GM23338 (cell line): Measurements from ENCODE around the gene TLCD4. TPM values are rescaled to one million over a fixed set of nuclear protein-coding genes. Genes with fewer than 3 reads are reported as not detected.

Source experiments
- ATAC-seq: fragments of 200-7000 bp; cut with Tn5 transposase; 3 replicates; pipeline ENCODE4 v1.9.1; 2020
- DNase-seq: peaks from one replicate; pipeline ENCODE4 v3.0.0-alpha.2; 2015; ENCODE audit warnings: low spot score
- H2AFZ ChIP-seq: fragments of 200-600 bp; sonication (generic); 2 replicates; pipeline ENCODE4 v1.8.0; 2016; ENCODE audit warnings: antibody characterized with exemption, mild to moderate bottlenecking, moderate library complexity
- H3F3A ChIP-seq: fragments of 200-600 bp; sonication (generic); replicated peaks from 2 replicates; pipeline ENCODE4 v1.8.0; 2017; ENCODE audit warnings: antibody characterized with exemption, mixed run types, low read depth
- H3K27ac ChIP-seq: fragments of 200-600 bp; sonication (generic); 2 replicates; pipeline ENCODE4 v1.6.1; 2016; ENCODE audit warnings: low read depth
- H3K27me3 ChIP-seq: fragments of 200-600 bp; sonication (generic); 2 replicates; pipeline ENCODE4 v1.8.0; 2016; ENCODE audit warnings: mild to moderate bottlenecking, mixed run types, moderate library complexity; ENCODE audit not compliant: insufficient read depth
- H3K36me3 ChIP-seq: fragments of 200-600 bp; sonication (generic); 2 replicates; pipeline ENCODE4 v1.8.0; 2016; ENCODE audit warnings: mild to moderate bottlenecking; ENCODE audit not compliant: insufficient read depth
- H3K4me1 ChIP-seq: fragments of 200-600 bp; sonication (generic); 2 replicates; pipeline ENCODE4 v1.8.0; 2016; ENCODE audit warnings: mild to moderate bottlenecking, moderate library complexity; ENCODE audit not compliant: insufficient read depth
- H3K4me2 ChIP-seq: fragments of 200-600 bp; sonication (generic); 2 replicates; pipeline ENCODE4 v1.7.1; 2017; ENCODE audit warnings: mixed run types
- H3K4me3 ChIP-seq: fragments of 200-600 bp; sonication (generic); 2 replicates; pipeline ENCODE4 v1.6.1; 2016; ENCODE audit warnings: mixed run types
- H3K79me2 ChIP-seq: fragments of 200-600 bp; sonication (generic); replicated peaks from 2 replicates; pipeline ENCODE4 v1.8.0; 2017; ENCODE audit warnings: mild to moderate bottlenecking; ENCODE audit not compliant: insufficient read depth
- H3K9me2 ChIP-seq: fragments of 200-600 bp; sonication (generic); 2 replicates; pipeline ENCODE4 v1.8.0; 2017; ENCODE audit not compliant: insufficient read depth
- H4K20me1 ChIP-seq: fragments of 200-600 bp; sonication (generic); replicated peaks from 2 replicates; pipeline ENCODE4 v1.8.0; 2017; ENCODE audit warnings: mild to moderate bottlenecking; ENCODE audit not compliant: insufficient read depth
- H3K27ac Mint-ChIP-seq: 2 replicates; pipeline ENCODE4 v1.8.0; 2020; ENCODE audit warnings: inconsistent platforms, mild to moderate bottlenecking, moderate library complexity, mixed read lengths
- H3K27me3 Mint-ChIP-seq: 3 replicates; pipeline ENCODE4 v1.8.0; 2022; ENCODE audit warnings: low read depth, mild to moderate bottlenecking, moderate library complexity, mixed read lengths, inconsistent platforms; ENCODE audit not compliant: insufficient read depth, poor library complexity
- H3K36me3 Mint-ChIP-seq: 3 replicates; pipeline ENCODE4 v1.8.0; 2021; ENCODE audit warnings: low read depth, mild to moderate bottlenecking, inconsistent platforms, moderate library complexity, mixed read lengths
- H3K4me1 Mint-ChIP-seq: 3 replicates; pipeline ENCODE4 v1.8.0; 2020; ENCODE audit warnings: mild to moderate bottlenecking, inconsistent platforms, mixed read lengths
- H3K4me3 Mint-ChIP-seq: 3 replicates; pipeline ENCODE4 v1.8.0; 2021; ENCODE audit warnings: moderate library complexity, mild to moderate bottlenecking, inconsistent platforms, mixed read lengths
- H3K9me3 Mint-ChIP-seq: 3 replicates; pipeline ENCODE4 v1.8.0; 2020; ENCODE audit warnings: moderate library complexity, mild to moderate bottlenecking, inconsistent platforms, mixed read lengths
- CTCF ChIP-seq, 2 experiments: fragments of 200-600 bp in 1 of 2; sonication (generic) in 1 of 2; conservative IDR thresholded peaks; 2 replicates each; pipeline versions ENCODE4 v1.5.1 to v1.6.1; 2016 to 2017; ENCODE audit warnings: antibody characterized with exemption in 2 of 2, low read depth in 2 of 2, mild to moderate bottlenecking in 2 of 2, moderate library complexity in 1 of 2
- EZH2 ChIP-seq: fragments of 200-600 bp; sonication (generic); IDR thresholded peaks from one replicate; pipeline ENCODE4 v1.8.0; 2017; ENCODE audit warnings: antibody characterized with exemption, mild to moderate bottlenecking, low read depth; ENCODE audit not compliant: unreplicated experiment
- EZH2phosphoT487 ChIP-seq: fragments of 200-600 bp; sonication (generic); IDR thresholded peaks from one replicate; pipeline ENCODE4 v1.8.1; 2018; ENCODE audit warnings: antibody characterized with exemption; ENCODE audit not compliant: unreplicated experiment
- JUNB ChIP-seq: IDR thresholded peaks from one replicate; pipeline ENCODE4 v1.6.1; 2016; ENCODE audit warnings: antibody characterized with exemption; ENCODE audit not compliant: unreplicated experiment
- NANOG ChIP-seq: IDR thresholded peaks from 2 replicates; pipeline ENCODE4 v1.6.1; 2016; ENCODE audit warnings: antibody characterized with exemption, borderline replicate concordance
- POLR2AphosphoS5 ChIP-seq: IDR thresholded peaks from 2 replicates; pipeline ENCODE4 v1.6.1; 2016; ENCODE audit warnings: antibody characterized with exemption, low read depth
- STAT1 ChIP-seq: IDR thresholded peaks from one replicate; pipeline ENCODE4 v1.6.1; 2016; ENCODE audit warnings: antibody characterized with exemption; ENCODE audit not compliant: unreplicated experiment
- ZNF114 ChIP-seq: fragments of 250-450 bp; sonication (Bioruptor Pico); IDR thresholded peaks from 2 replicates; pipeline ENCODE4 v1.5.0; 2020; ENCODE audit warnings: mild to moderate bottlenecking, moderate library complexity
- ZNF331 ChIP-seq: fragments of 250-450 bp; sonication (Bioruptor Pico); IDR thresholded peaks from 2 replicates; pipeline ENCODE4 v1.5.0; 2020; ENCODE audit warnings: low read depth, mild to moderate bottlenecking, moderate library complexity
- polyA plus RNA-seq: library from polyadenylated mRNA; unstranded; fragments of >200 nt; fragmentation: Nextera tagmentation; extraction: Ambion mirVana; gene quantifications from 2 replicates; pipeline ENCODE4 v1.2.1, GENCODE V29; 2016
- total RNA-seq: library from RNA; depleted of rRNA; stranded (reverse); fragments of >200 nt; shearing (Covaris generic); gene quantifications from 2 replicates; pipeline ENCODE4 v1.2.3, GENCODE V29; 2014
- TF ChIP-seq, protein P1 (sequence below): IDR thresholded peaks from one replicate; pipeline ENCODE4 v1.6.1; 2018; ENCODE audit warnings: antibody characterized with exemption; ENCODE audit not compliant: unreplicated experiment
- TF ChIP-seq, protein P2 (sequence below): IDR thresholded peaks from 2 replicates; pipeline ENCODE4 v1.6.1; 2016; ENCODE audit warnings: antibody characterized with exemption

TLCD4 gene
- total and polyA plus RNA-seq, 2 experiments from 2014 or later, result 3.5 to 4.2 TPM

- no peak for TF ChIP-seq EZH2
- no peak for TF ChIP-seq ZNF331 (CRISPR knock-in tag)
- TF ChIP-seq, protein P1, sequence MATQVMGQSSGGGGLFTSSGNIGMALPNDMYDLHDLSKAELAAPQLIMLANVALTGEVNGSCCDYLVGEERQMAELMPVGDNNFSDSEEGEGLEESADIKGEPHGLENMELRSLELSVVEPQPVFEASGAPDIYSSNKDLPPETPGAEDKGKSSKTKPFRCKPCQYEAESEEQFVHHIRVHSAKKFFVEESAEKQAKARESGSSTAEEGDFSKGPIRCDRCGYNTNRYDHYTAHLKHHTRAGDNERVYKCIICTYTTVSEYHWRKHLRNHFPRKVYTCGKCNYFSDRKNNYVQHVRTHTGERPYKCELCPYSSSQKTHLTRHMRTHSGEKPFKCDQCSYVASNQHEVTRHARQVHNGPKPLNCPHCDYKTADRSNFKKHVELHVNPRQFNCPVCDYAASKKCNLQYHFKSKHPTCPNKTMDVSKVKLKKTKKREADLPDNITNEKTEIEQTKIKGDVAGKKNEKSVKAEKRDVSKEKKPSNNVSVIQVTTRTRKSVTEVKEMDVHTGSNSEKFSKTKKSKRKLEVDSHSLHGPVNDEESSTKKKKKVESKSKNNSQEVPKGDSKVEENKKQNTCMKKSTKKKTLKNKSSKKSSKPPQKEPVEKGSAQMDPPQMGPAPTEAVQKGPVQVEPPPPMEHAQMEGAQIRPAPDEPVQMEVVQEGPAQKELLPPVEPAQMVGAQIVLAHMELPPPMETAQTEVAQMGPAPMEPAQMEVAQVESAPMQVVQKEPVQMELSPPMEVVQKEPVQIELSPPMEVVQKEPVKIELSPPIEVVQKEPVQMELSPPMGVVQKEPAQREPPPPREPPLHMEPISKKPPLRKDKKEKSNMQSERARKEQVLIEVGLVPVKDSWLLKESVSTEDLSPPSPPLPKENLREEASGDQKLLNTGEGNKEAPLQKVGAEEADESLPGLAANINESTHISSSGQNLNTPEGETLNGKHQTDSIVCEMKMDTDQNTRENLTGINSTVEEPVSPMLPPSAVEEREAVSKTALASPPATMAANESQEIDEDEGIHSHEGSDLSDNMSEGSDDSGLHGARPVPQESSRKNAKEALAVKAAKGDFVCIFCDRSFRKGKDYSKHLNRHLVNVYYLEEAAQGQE, result no peak
Measured at GRCh38 chr1:95093296-95093695, 23.9 kb upstream of the TLCD4 start (continued).

GRCh38 chr1:95094923-95095322 is 22.2 kb upstream of the TLCD4 start:
- no peak for DNase-seq
- Histone ChIP-seq H3K79me2 (no peaks in the 10 kb centered on the region), H3K27ac (no peak overlapping the region), H3K4me1 (no peaks in the 10 kb centered on the region), H2AFZ (no peak overlapping the region), H3K36me3 (no peaks in the 10 kb centered on the region), H3K27me3 (no peaks in the 10 kb centered on the region), H3K4me2 (no peak overlapping the region), H4K20me1 (no peaks in the 10 kb centered on the region), H3K4me3 (no peak overlapping the region), H3F3A (no peaks in the 10 kb centered on the region), H3K9me2 (0 out of 2 replicates have a peak, but pooled peaks cover 3% of the 10 kb centered on the region)
- Mint-ChIP-seq H3K36me3 (no peaks in the 10 kb centered on the region; the same call in 2 of the 3 replicates), H3K27me3 (no peaks in the 10 kb centered on the region), H3K4me3 (no peak overlapping the region), H3K27ac (no peak overlapping the region), H3K4me1 (no peaks in the 10 kb centered on the region; the same call in 2 of the 3 replicates), H3K9me3 (peaks cover 5% of the 10 kb centered on the region; the same call in 1 of the 3 replicates)
- no peak for ATAC-seq
- TF ChIP-seq EZH2, result no peak
- TF ChIP-seq, protein P2, sequence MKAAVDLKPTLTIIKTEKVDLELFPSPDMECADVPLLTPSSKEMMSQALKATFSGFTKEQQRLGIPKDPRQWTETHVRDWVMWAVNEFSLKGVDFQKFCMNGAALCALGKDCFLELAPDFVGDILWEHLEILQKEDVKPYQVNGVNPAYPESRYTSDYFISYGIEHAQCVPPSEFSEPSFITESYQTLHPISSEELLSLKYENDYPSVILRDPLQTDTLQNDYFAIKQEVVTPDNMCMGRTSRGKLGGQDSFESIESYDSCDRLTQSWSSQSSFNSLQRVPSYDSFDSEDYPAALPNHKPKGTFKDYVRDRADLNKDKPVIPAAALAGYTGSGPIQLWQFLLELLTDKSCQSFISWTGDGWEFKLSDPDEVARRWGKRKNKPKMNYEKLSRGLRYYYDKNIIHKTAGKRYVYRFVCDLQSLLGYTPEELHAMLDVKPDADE, result no peak
- no peak for TF ChIP-seq JUNB
- no peak for TF ChIP-seq CTCF (conservative IDR thresholded peaks at IDR 0.05; ENCODE audit: low read depth in 2 of 2)
- TF ChIP-seq POLR2AphosphoS5, result no peak
- TF ChIP-seq ZNF331 (CRISPR knock-in tag), result no peak
- no peak for TF ChIP-seq NANOG
- TF ChIP-seq, protein P1, result no peak
- TF ChIP-seq STAT1, result no peak
- TF ChIP-seq EZH2phosphoT487, result no peak
- TF ChIP-seq ZNF114, result no peak
